HPDE6-E6E7 (cell line): Measurements from ENCODE around the gene SMAGP.

Experiments
- DNase-seq: peaks from one replicate; pipeline ENCODE4 v3.0.0; 2011; ENCODE audit warnings: missing footprints; ENCODE audit errors: extremely low spot score

The SMAGP gene

GRCh38 chr12:51197736-51198567, 72.3 kb downstream of the SMAGP start:
- DNase-seq: no peak

GRCh38 chr12:51196547-51196946, 73.7 kb downstream of the SMAGP start:
- no peak for DNase-seq

DNA sequence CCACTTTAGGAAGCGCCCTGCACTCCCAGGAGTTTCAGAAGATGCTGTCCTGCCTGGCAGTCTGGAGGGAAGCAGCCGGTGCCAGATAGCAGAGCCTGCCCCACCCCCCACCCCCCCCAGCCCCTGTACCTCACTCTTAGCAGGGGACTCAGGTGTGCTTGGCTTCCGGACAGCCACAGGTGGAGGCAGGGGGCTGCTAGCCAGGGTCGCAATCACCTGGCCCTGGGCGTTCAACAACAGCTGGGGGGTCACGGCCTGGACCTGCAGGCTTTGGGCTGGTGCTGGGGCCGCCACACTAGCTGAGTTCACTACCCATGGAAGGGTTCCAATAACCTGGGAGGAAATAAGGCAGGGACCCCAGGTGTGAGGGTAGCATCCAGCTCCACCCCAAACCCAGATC, 74.4 kb downstream of the SMAGP start:
- DNase-seq: no peak
